ENCODE data around the gene ITGAE. TPM values are rescaled to one million over a fixed set of nuclear protein-coding genes. Genes with fewer than 3 reads are reported as not detected.
A peak's percentile ranks its signal among the peaks of the same experiment; 100 is the strongest.

The ITGAE gene
- total and polyA plus RNA-seq, 10 of the 15 experiments (the other 5 are each of a cell fraction or from before 2014, with no cell fraction given) = 13.1 to 161 (median 34.8) TPM

DNA sequence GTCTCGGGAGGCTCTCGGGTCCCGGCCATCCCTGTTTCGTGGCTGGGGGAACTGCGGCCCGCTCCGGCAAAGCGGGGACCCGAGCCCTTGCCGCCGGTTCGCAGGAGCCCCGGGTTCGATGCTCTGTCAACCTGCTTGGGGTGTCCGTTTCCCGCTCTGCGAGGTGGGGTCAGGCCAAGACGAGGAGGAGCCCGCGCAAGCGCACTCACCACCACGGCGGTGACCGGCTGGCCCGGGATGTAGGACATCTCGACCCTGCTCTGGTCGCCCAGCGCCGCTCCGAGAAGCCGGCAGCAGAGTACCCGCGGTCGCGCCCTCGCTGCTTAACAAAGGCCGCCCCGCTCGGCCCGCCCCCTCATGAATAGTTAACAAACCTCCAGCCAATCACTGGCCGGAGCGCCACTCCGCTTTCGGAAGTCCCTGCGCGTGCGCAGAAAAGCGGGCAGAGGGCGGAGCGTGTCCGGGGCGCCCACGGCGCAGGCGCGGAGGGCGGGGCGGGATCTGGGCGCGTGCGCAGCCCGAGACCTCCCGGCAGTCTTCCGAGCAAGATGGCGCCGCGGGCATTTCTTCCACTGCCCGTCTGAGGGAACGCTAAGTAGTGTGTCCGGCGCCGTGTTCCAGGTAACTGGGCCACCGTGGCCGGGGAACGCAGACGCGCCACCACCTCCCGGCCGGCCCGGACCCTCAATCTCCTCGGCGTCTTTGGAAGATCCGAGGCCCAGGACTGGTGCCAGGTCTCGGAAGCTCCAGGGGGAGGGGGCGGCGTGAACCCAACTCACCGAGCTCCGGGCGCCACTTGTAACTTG, 132.5 kb downstream of the ITGAE start, which contains the start of the genes EMC6 and TAX1BP3 (continued):
- TF ChIP-seq EED (IDR thresholded peaks at IDR 0.05; ENCODE audit: low read depth) (no peak), CEBPB (IDR thresholded peaks at IDR 0.05; ENCODE audit: borderline replicate concordance in 1 of 2, low read depth in 2 of 2, low read length in 2 of 2) (no peak), MEF2B (IDR thresholded peaks at IDR 0.05; ENCODE audit: partially characterized antibody, poor library complexity, severe bottlenecking) (no peak), SREBF2 (IDR thresholded peaks at IDR 0.05; ENCODE audit: low read length) (no peak), BRCA1 (IDR thresholded peaks at IDR 0.05; ENCODE audit: low read depth, low read length) (no peak), NRF1 (conservative IDR thresholded peaks at IDR 0.05; ENCODE audit: low read depth, low read length) (peak; percentile 99), POLR2AphosphoS2 (IDR thresholded peaks at IDR 0.05; ENCODE audit: low read depth, low read length) (peak; percentile 90), KAT2A (conservative IDR thresholded peaks at IDR 0.05; ENCODE audit: control insufficient read depth, low read depth, low read length) (no peak), IKZF2 (IDR thresholded peaks at IDR 0.05) (no peak), RAD51 (IDR thresholded peaks at IDR 0.05) (no peak), KLF5 (IDR thresholded peaks at IDR 0.05; ENCODE audit: partially characterized antibody) (no peak), RELA (IDR thresholded peaks at IDR 0.05; ENCODE audit: borderline replicate concordance, partially characterized antibody) (no peak), SUZ12 (IDR thresholded peaks at IDR 0.05; ENCODE audit: unreplicated experiment) (no peak)
- TF ChIP-seq, protein P1, sequence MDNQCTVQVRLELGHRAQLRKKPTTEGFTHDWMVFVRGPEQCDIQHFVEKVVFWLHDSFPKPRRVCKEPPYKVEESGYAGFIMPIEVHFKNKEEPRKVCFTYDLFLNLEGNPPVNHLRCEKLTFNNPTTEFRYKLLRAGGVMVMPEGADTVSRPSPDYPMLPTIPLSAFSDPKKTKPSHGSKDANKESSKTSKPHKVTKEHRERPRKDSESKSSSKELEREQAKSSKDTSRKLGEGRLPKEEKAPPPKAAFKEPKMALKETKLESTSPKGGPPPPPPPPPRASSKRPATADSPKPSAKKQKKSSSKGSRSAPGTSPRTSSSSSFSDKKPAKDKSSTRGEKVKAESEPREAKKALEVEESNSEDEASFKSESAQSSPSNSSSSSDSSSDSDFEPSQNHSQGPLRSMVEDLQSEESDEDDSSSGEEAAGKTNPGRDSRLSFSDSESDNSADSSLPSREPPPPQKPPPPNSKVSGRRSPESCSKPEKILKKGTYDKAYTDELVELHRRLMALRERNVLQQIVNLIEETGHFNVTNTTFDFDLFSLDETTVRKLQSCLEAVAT (IDR thresholded peaks at IDR 0.05) = no peak
- TF ChIP-seq, protein P2, sequence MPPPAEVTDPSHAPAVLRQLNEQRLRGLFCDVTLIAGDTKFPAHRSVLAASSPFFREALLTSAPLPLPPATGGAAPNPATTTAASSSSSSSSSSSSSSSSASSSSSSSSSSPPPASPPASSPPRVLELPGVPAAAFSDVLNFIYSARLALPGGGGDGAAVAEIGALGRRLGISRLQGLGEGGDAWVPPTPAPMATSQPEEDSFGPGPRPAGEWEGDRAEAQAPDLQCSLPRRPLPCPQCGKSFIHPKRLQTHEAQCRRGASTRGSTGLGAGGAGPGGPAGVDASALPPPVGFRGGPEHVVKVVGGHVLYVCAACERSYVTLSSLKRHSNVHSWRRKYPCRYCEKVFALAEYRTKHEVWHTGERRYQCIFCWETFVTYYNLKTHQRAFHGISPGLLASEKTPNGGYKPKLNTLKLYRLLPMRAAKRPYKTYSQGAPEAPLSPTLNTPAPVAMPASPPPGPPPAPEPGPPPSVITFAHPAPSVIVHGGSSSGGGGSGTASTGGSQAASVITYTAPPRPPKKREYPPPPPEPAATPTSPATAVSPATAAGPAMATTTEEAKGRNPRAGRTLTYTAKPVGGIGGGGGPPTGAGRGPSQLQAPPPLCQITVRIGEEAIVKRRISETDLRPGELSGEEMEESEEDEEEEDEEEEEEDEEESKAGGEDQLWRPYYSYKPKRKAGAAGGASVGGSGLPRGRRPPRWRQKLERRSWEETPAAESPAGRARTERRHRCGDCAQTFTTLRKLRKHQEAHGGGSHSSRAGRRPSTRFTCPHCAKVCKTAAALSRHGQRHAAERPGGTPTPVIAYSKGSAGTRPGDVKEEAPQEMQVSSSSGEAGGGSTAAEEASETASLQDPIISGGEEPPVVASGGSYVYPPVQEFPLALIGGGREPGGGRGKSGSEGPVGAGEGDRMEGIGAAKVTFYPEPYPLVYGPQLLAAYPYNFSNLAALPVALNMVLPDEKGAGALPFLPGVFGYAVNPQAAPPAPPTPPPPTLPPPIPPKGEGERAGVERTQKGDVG (CRISPR knock-in tag; IDR thresholded peaks at IDR 0.05) = no peak
- TF ChIP-seq, protein P3, sequence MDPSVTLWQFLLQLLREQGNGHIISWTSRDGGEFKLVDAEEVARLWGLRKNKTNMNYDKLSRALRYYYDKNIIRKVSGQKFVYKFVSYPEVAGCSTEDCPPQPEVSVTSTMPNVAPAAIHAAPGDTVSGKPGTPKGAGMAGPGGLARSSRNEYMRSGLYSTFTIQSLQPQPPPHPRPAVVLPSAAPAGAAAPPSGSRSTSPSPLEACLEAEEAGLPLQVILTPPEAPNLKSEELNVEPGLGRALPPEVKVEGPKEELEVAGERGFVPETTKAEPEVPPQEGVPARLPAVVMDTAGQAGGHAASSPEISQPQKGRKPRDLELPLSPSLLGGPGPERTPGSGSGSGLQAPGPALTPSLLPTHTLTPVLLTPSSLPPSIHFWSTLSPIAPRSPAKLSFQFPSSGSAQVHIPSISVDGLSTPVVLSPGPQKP (IDR thresholded peaks at IDR 0.05; ENCODE audit: low read depth, low read length) = no peak
- TF ChIP-seq, protein P4, sequence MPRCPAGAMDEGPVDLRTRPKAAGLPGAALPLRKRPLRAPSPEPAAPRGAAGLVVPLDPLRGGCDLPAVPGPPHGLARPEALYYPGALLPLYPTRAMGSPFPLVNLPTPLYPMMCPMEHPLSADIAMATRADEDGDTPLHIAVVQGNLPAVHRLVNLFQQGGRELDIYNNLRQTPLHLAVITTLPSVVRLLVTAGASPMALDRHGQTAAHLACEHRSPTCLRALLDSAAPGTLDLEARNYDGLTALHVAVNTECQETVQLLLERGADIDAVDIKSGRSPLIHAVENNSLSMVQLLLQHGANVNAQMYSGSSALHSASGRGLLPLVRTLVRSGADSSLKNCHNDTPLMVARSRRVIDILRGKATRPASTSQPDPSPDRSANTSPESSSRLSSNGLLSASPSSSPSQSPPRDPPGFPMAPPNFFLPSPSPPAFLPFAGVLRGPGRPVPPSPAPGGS (IDR thresholded peaks at IDR 0.05; ENCODE audit: borderline replicate concordance, insufficient read depth, low read depth, low read length, poor library complexity, severe bottlenecking) = peak; percentile 8
- TF ChIP-seq, protein P5, sequence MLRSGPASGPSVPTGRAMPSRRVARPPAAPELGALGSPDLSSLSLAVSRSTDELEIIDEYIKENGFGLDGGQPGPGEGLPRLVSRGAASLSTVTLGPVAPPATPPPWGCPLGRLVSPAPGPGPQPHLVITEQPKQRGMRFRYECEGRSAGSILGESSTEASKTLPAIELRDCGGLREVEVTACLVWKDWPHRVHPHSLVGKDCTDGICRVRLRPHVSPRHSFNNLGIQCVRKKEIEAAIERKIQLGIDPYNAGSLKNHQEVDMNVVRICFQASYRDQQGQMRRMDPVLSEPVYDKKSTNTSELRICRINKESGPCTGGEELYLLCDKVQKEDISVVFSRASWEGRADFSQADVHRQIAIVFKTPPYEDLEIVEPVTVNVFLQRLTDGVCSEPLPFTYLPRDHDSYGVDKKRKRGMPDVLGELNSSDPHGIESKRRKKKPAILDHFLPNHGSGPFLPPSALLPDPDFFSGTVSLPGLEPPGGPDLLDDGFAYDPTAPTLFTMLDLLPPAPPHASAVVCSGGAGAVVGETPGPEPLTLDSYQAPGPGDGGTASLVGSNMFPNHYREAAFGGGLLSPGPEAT (IDR thresholded peaks at IDR 0.05; ENCODE audit: low read depth) = peak; percentile 85

Measured in GM12878 (cell line).